BJ (cell line): ENCODE measurements around the gene MLLT3. TPM values are rescaled to one million over a fixed set of nuclear protein-coding genes. Genes with fewer than 3 reads are reported as not detected.

Experiments
- CTCF ChIA-PET: fragments of 350-600 bp; formaldehyde crosslinking; extraction: SDS; loops from one replicate; lab custom pipeline; 2021; ENCODE audit warnings: antibody characterized with exemption, inconsistent platforms; lab: Yijun Ruan, JAX
- POLR2A ChIA-PET: fragments of 300-600 bp; sonication (Branson Sonifier 250); formaldehyde crosslinking; extraction: SDS; loops from one replicate; lab custom pipeline; 2021; ENCODE audit warnings: antibody characterized with exemption; lab: Charles Lee
- DNase-seq: peaks from one replicate; pipeline ENCODE4 v3.0.0-alpha.2; 2011; ENCODE audit warnings: low read depth
- H3K27me3 ChIP-seq: 2 replicates; pipeline ENCODE4 v1.6.0; 2011; ENCODE audit warnings: low read length; ENCODE audit not compliant: control insufficient read depth, insufficient read depth
- H3K36me3 ChIP-seq: 2 replicates; pipeline ENCODE4 v1.5.1; 2011; ENCODE audit warnings: low read length; ENCODE audit not compliant: control insufficient read depth, insufficient read depth
- H3K4me3 ChIP-seq: 2 replicates; pipeline ENCODE4 v1.5.1; 2011; ENCODE audit warnings: low read depth, mild to moderate bottlenecking, control low read depth, low read length
- polyA plus RNA-seq: library from polyadenylated mRNA; depleted of rRNA; stranded (reverse); fragments of >200 nt; gene quantifications from 2 replicates; pipeline ENCODE4 v1.2.3, GENCODE V29; 2011
- TF ChIP-seq, protein P1 (sequence below): IDR thresholded peaks from 2 replicates; pipeline ENCODE4 v1.5.1; 2011; ENCODE audit warnings: low read depth, mild to moderate bottlenecking, control low read depth, inconsistent platforms, low read length, moderate library complexity; ENCODE audit not compliant: insufficient read depth

MLLT3 gene
- polyA plus RNA-seq, 1 experiment: 13.8 TPM

DNA sequence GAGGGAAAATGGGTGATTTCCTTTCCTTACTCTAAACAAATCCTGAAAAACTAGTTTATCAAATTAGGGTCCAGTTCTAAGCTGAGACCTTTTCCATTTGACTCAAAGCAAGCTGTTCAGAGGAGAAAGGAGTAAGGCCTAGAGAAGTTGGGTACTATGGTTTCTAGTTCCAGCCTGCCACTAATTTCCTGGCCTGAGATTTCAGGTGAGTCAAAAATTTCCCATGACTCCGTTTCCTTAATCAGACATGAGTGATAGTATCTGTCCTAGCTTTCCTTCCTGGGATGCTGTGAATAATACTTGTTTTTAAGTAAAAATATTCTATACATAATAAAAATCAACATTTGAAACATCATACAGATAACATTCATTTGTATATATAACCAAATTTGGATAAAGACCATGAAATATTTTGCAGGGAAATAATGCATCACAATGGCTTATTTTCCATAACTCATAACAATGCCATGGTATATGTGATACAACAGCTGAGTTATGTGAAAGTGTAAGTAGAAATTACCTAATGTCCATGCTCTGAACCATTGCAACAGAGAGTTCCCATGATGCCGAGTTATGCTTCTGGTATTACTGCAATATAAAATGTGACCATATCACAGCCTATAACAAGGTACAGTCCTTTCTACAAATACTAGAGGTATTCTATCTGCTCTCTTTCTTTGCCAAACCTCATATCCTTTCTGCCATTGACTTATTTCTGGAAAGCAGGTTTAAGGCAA lies 142.7 kb downstream of the MLLT3 start:
- DNase-seq: no peak
- Histone ChIP-seq H3K36me3 (no peaks in the 10 kb centered on the region), H3K4me3 (no peak overlapping the region), H3K27me3 (no peaks in the 10 kb centered on the region)
- TF ChIP-seq, protein P1, sequence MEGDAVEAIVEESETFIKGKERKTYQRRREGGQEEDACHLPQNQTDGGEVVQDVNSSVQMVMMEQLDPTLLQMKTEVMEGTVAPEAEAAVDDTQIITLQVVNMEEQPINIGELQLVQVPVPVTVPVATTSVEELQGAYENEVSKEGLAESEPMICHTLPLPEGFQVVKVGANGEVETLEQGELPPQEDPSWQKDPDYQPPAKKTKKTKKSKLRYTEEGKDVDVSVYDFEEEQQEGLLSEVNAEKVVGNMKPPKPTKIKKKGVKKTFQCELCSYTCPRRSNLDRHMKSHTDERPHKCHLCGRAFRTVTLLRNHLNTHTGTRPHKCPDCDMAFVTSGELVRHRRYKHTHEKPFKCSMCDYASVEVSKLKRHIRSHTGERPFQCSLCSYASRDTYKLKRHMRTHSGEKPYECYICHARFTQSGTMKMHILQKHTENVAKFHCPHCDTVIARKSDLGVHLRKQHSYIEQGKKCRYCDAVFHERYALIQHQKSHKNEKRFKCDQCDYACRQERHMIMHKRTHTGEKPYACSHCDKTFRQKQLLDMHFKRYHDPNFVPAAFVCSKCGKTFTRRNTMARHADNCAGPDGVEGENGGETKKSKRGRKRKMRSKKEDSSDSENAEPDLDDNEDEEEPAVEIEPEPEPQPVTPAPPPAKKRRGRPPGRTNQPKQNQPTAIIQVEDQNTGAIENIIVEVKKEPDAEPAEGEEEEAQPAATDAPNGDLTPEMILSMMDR: no peak
- POLR2A ChIA-PET: no interaction called here
- CTCF ChIA-PET: interaction anchor here (0.7 kb wide), 1 partner anchor 40 kb away, joined by 3 read pairs; no protein-coding TSS in a partner anchor

DNA sequence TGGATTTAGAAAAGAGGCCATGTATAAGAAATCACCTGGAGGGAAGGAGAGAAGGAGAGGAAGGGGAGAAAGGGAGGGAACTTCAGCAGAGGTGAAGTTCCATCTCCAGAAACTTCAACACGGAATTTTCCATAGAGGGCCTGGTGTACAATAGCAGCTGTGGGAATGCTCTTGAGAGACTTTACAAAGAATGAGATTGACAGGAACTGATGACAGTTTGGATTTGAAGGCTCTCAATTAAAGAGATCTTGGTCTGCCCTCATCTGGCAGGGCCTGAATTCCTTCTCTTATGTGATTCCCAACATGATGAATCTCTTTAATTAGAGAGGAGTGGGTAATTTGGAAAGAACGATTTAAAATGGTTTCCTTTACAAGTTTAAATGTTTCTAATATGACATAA lies 143.5 kb downstream of the MLLT3 start:
- no peaks in the 10 kb centered on the region for H3K36me3 ChIP-seq
- no peak overlapping the region for H3K4me3 ChIP-seq
- ChIA-PET CTCF (no interaction called here), POLR2A (no interaction called here)
- no peaks in the 10 kb centered on the region for H3K27me3 ChIP-seq
- TF ChIP-seq, protein P1: no peak
- DNase-seq: no peak

DNA sequence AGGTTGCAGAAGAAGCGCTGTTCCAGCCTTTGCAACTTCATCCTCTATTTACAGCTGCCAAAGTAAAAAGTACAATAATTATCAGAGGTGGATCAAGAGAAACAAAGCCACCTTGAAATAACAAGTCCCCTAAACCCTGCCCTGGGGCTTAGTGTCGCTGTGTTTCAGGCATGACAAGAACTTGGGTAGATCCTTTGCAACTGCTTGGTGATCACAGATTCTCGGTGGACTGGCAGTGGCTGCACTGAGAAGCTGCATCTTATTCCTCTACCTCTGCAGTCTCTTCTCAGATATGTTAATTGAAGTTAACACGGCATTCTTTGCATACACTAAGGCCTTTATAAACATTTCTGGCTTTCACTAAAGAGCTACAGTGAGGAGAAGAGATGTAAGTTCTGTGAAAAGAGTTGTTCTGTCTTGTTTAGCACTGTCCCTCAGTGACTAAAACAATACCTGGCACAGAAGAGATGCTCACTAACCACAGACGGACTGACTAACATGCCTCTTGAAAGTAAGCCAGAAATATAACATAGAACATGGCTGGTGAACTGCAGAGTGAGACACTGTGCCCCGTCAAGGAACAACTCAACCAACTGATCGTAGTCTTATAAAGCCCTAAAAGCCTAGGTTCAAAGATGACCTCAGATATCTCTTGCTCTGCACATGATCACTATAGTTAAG lies 144.2 kb downstream of the MLLT3 start:
- DNase-seq: no peak
- CTCF ChIA-PET: interaction anchor here (0.6 to 0.8 kb wide), 3 partner anchors 9 to 1187 kb away, joined by 3 read pairs; no protein-coding TSS in a partner anchor
- Histone ChIP-seq H3K27me3 (no peaks in the 10 kb centered on the region), H3K4me3 (no peak overlapping the region), H3K36me3 (no peaks in the 10 kb centered on the region)
- TF ChIP-seq, protein P1: no peak
- POLR2A ChIA-PET: no interaction called here

DNA sequence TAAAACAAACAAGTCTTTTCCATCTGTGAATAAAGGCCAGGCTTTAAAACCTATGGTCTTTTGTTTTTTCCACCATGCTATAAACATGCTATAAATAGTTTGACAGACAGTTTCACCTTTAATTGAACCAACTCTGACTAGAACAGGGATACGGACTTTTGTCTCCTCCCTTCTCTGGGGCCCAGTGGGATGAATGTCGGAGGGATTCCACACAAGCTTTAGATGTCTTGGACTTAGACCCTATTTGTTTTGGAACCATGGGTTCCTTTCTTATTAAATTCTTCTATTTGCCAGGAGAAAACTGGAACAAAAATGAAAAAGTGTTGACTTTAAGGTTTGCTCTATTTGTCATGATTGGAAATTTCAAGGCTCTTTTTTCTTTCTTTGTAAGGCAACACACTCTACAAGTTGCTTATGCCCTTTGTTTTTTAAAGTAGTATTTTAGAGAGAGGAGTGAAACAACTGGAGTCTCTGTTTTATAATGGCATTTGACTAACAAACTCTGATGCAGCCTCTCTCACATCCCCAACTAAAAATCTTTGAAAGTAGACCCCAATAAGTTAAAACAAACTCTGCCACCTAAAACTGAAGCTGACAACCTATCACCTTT lies 145.3 kb downstream of the MLLT3 start:
- Histone ChIP-seq H3K36me3 (no peaks in the 10 kb centered on the region), H3K4me3 (no peak overlapping the region), H3K27me3 (no peaks in the 10 kb centered on the region)
- no peak for DNase-seq
- TF ChIP-seq, protein P1: no peak
- CTCF ChIA-PET: interaction anchor here (0.6 to 0.8 kb wide), 3 partner anchors 10 to 1189 kb away, joined by 3 read pairs; no protein-coding TSS in a partner anchor
- POLR2A ChIA-PET: no interaction called here

DNA sequence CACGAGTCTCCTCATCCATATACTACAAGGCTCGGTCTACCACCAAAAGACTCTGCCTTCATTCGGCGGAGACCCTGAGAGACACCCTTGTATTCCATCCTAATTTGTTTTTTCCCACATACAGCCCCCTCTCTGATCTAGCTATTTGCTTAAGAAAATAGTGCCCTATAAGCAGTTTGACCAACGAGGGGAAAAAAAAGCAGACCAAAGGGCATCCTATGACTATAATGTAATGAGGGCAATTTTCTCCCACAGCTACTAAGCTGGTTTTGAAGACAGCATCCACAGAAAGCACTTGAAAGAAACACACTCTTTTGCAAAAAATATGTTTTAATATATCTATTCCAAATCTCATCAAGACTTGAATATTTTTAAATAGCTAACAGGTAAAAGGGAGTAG lies 147.8 kb downstream of the MLLT3 start:
- CTCF ChIA-PET: interaction anchor here (0.5 to 1.7 kb wide), 2 partner anchors 27 to 452 kb away, joined by 3 to 4 read pairs; no protein-coding TSS in a partner anchor
- POLR2A ChIA-PET: no interaction called here
- TF ChIP-seq, protein P1: no peak
- H3K4me3 ChIP-seq: no peak overlapping the region
- H3K36me3 ChIP-seq: no peaks in the 10 kb centered on the region
- no peak for DNase-seq
- H3K27me3 ChIP-seq: no peaks in the 10 kb centered on the region
